Activated CD4-positive, alpha-beta T cell treated with anti-CD3 and anti-CD28 coated beads, Interleukin-2, Interleukin-4, amounts not matched to agents 100 ng/mL and 50 ng/mL, durations not matched to agents 16 hours and 8 hours (primary cell): Measurements from ENCODE around the gene OTUB2.
A peak's percentile ranks its signal among the peaks of the same experiment; 100 is the strongest.

Source experiments
- DNase-seq: peaks from one replicate; pipeline ENCODE4 v3.0.0-alpha.2; 2020; ENCODE audit warnings: low spot score

Gene OTUB2

DNA sequence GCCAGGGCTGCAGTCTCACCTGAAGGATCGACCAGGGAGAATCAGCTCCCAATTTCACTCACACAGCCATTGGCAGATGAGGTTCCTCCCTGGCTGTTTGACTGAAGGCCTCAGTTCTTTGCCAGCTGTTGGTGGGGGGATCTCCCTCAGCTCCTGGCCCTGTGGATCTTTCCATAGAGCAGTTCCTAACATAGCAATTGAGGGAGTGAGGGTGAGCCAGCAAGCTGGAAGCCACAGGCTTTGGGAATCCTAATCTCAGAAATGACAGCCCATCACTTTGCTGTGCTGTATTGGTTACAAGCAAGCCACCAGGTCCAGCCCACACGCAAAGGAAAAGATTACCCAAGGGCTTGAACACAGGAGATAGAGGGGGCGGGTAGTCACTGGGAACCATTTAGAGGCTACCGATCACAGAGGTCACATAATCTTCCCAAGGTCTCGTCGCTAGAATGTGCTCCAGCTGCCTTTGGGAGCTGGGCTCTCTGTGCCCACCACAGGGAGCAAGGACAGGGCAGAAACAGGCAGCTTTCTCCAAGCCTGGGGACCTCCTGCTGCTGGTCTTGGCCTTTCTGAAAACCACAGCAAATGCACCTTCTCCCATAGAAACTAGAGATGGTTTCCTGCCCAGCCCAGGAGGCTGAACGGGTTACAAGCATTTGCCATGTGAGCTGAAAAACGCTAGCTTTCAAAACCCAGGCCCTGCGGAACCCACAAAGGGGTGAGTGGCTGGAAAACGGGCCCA is 4.6 kb upstream of the OTUB2 start:
- peak; percentile 51 for DNase-seq

GRCh38 chr14:94022532-94023411 is 3.4 kb upstream of the OTUB2 start:
- DNase-seq, result no peak

GRCh38 chr14:94024549-94024948 is 1.6 kb upstream of the OTUB2 start:
- no peak for DNase-seq

DNA sequence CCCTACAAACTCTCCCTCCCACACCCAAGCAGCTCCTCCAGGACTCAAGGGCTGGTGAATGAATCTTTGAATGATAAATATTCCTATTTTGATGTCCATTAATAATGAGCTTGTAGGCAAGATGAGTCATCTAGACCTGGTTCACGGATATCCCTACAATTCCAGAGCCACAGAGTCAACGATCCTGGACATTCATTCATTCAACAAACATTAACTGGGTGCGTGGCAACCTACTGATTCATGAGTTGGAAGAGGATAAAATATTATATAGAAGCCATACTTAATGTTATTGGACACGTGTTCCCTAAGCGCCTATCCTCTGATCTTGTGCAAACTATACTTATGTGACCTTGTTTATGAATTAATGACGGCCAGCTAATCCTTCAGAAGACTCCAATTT is 420 bp upstream of the OTUB2 start:
- DNase-seq, result no peak

- DNase-seq, result no peak
Measured at GRCh38 chr14:94026889-94027469, 839 bp downstream of the OTUB2 start.

GRCh38 chr14:94027566-94028449 is 1.7 kb downstream of the OTUB2 start:
- no peak for DNase-seq

DNA sequence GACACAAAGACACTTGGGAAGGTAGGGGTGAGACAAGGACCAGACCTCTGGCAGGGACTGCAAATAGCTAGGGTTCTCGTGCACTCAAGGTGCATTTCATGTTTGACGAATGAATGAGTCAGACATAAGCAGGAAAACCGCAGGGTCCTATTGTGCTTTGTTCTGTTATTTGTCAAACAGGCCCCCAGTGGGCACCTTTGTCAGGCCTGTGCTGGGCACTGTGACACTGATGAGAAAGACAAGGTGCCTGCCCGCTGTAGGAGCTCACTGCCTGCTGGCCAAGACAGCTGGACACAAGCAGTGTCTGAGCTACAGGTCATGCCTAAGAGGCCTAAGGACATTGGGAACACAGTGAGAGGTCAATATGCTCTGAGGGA is 2.3 kb downstream of the OTUB2 start:
- DNase-seq, result peak; percentile 80

DNA sequence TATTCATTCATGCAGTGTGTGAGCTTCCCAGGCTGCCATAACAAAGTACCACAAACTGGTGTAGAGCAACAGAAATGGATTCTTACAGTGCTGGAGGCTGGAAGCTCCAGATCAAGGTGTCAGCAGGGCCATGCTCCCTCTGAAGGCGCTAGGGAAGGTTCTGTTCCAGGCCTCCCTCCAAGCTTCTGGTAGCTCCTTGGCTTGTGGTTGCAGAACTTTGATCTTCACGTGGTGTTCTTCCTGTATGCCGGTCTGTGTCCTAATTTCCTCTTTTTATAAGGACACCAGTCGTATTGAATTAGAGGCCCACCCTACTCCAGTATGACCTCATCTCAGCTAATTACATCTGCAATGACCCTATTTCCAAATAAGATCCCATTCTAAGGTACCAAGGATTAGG is 3.1 kb downstream of the OTUB2 start:
- DNase-seq, result no peak

- DNase-seq, result no peak
Measured at GRCh38 chr14:94029671-94030203, 3.6 kb downstream of the OTUB2 start.

- no peak for DNase-seq
Measured at GRCh38 chr14:94030571-94030970, 4.4 kb downstream of the OTUB2 start.

DNA sequence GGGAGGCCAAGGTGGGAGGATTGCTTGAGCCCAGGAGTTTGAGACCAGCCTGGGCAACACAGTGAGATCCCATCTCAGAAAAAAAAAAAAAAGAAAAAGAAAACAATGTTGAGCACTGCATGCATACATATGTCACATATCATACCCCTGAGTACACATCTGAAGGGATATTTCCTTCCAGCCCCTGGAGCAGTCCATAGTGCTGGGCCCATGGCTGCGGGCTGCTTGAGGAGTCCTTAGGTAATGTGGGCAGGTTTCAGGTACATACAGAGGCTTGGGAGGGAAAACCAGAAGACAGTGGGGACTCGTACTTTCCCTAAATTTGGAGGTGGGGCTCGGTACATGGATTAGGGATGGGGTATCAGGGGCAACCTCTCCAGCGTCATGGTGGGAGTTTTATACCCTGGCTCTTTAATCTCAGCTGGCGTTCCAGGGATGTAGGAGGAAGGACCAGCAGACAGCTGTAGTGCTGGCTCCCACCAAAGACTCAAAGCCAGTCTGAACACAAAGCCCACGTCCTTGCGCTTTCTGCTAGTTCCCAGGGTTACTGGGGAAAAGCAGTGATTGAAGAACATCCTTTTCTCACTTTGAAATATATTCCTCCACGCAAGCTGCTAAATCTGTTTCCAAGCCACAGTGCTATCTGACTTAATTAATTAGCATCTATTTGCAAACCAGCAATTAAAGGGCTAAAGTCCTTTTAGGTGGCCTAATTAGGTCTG is 5.2 kb downstream of the OTUB2 start:
- no peak for DNase-seq

DNA sequence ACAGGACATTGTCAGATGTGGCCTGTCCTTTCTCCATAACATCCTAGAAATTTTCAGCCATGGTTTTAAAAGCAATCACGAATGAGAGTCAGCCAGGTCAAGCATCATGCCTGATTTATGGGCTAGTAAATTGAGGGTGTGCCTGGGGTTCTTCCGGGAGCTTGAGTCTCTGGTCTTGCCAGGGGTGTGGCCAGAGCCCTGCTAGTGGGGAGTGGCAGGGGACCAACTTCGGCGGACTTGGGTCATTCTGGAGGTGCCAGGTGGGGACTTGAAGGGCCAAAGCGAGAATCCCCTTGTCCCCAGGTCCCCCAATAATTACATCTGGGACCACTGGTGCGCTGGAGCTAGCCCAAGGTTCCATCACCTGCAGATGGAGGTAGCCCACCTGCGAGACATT is 5.7 kb downstream of the OTUB2 start:
- DNase-seq, result no peak

DNA sequence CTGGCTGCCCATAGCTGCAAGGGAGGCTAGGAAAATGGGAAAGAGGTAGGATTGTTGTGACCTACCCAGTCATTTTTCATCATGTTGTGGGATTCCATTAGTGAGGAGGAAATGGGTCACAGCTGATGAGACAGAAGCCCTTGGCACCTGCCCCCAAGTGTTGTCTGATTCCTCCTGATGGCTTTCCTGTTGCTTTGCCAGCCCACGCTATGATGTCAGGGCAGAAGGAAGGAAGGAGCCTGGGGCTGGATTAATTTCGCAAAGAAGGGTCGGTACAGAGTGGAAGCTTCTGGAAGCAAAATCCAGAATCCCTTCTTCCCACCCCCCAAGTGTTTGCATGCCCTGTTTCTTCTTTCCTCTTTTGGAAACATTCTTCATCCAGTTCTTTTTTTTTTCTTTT is 8.7 kb downstream of the OTUB2 start:
- no peak for DNase-seq

DNA sequence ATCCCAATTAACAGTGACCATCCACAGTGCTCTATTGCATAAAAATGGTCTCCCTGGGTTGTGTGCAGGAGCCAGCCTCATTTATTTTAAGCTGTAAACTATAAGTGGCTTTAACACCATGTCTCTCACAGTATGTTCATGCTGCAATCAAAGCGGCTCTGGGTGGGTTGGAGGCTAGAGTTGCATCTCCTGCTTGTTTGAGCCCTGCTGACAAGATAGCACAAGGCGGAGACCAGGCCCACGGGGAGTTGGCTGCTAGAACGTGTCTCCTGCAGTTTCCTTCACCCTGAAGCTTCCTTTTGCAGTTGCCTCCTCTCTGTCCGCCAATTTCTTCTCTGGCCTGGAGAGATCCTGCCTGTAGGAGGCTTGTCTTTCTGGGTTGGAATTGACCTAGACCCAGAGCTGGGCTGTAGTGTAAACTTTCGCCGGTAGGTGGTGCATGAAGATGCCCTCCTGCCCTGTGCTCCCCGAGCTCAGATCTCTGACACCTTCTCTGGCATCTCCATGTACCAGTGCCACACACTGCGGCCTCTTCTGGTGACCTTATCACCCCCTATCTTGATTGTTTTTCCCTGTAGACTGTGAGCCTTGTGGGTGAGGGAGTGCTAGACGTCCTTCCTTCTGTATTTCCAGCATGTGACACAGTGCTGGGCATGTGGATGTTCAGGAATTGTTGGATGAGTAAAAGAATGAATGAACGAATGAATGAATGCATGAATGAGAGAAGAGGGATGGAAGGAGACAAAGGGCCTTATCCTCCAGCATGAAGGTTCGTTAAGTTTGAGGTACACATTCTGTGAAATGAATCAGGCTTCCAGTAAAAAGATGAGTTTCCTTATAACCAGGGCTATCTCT is 10.4 kb downstream of the OTUB2 start:
- peak; percentile 83 for DNase-seq

DNA sequence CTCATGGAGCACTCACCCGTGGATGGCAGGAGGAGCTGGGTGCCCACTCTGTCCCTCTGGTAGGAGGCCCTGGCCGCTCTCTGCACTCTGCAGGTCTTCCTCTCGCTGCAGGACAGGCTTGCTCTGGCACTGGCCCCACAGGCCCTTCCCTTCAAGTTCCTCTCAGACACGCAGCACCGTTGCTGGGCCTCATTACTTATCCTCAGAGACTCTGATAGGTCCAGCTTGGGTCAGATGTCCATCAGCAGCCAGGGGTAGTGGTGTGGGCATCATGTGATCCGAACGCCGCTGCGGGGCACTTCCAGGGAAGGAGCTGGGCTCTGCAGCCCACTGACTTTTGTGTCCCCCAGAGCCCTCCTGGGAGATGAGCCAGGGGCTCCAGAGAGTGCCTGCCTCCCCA is 11.8 kb downstream of the OTUB2 start:
- no peak for DNase-seq

DNA sequence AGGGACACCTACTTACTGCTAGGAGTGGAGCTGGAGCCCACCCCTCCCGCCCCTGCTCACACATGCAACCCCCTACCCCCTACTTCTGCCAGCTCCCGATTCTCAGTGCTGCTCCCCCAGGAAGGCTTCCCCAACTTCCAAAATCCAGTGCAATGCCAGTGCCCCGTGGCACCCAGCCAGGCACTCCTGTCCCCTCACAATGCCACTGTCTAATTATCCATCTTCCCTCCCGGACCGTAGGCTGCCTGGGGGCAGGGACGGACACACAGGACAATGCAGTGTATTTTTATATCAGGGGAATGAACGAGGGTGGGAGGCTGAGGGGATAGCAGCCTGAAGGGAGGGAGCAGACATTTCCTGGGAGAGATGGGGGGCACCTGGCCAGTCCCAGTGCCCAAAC is 12.4 kb downstream of the OTUB2 start:
- no peak for DNase-seq

DNA sequence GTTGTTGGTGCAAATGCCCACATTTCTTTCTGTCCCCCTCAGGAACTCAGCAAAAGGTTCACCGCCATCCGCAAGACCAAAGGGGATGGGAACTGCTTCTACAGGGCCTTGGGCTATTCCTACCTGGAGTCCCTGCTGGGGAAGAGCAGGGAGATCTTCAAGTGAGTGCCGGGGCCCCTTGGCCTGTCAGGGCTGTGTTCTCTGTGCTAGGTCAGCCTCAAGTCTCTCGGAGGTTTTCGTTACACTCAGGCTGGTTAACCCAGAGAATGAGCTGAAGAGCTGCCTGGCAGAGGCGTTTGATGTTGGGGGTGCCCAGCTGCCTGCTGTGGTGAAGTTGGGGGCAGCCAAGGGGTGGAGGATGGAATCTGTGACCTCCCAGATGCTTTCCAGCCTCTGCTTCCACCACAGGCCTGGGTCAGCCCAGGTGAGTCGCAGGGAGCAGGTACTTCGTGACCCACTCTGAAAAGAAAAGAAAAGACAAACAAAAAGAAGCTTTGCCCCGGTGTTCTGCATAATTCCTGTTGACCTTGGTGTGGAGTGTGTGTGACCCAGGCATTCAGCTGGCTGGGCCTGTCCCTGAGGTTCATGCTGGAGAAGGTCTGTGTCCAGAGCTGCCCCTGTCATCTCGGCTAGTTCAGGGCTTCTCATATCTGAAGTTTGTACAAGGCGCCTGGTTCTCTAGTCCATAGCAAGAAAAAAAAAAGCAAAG is 12.9 kb downstream of the OTUB2 start:
- no peak for DNase-seq

- DNase-seq, result no peak
Measured at GRCh38 chr14:94040247-94040646, 14.1 kb downstream of the OTUB2 start.

DNA sequence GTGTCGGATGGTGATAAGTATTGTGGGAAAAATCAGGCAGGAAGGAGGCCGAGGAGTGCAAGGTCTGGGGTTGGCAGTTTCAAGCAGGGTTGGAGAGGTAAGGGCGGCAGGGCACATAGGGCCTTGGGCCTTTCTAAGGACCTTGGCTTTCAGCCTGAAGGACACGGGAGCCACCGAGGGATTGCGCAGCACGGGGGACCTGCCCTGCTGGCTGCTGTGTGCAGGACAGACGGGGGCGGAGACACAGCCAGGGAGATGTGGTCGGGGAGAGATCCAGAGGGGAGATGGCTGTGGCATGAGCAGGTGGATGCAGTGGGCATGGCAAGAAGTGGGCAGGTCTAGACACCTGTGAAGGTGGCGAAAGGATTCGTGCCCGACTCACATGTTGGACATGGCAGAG is 14.7 kb downstream of the OTUB2 start:
- no peak for DNase-seq
